Activated CD8-positive, alpha-beta memory T cell treated with anti-CD3 and anti-CD28 coated beads for 48 hours (primary cell): ENCODE data around the gene SNX20.

Experiments used
- DNase-seq, 3 experiments: peaks; one replicate each; pipeline ENCODE4 v3.0.0-alpha.2; 2020; ENCODE audit warnings: low read depth in 2 of 3, low spot score in 2 of 3

The SNX20 gene

GRCh38 chr16:50681021-50681885 is at the start of gene SNX20:
TSS of gene SNX20 (minus strand) at chr16:50681312. CDS start at chr16:50677526, 3,786 bp downstream.
- no peak for DNase-seq

- DNase-seq: no peak
Measured at GRCh38 chr16:50724306-50724705, 43.2 kb upstream of the SNX20 start.

- no peak for DNase-seq
Measured at GRCh38 chr16:50722960-50723359, 41.8 kb upstream of the SNX20 start.

GRCh38 chr16:50722405-50722737 is 41.3 kb upstream of the SNX20 start:
- DNase-seq: no peak

- DNase-seq: no peak
Measured at GRCh38 chr16:50721549-50722404, 40.7 kb upstream of the SNX20 start.

GRCh38 chr16:50719401-50720337 is 38.6 kb upstream of the SNX20 start:
- DNase-seq: no peak

GRCh38 chr16:50718761-50719400 is 37.8 kb upstream of the SNX20 start:
- DNase-seq: no peak

GRCh38 chr16:50718061-50718760 is 37.1 kb upstream of the SNX20 start:
- DNase-seq: no peak

- no peak for DNase-seq
Measured at GRCh38 chr16:50717494-50717893, 36.4 kb upstream of the SNX20 start.

GRCh38 chr16:50717091-50717490 is 36.0 kb upstream of the SNX20 start:
- no peak for DNase-seq

GRCh38 chr16:50712956-50713355 is 31.8 kb upstream of the SNX20 start:
- DNase-seq: no peak

- DNase-seq: no peak
Measured at GRCh38 chr16:50712560-50712898, 31.4 kb upstream of the SNX20 start.

GRCh38 chr16:50711862-50712559 is 30.9 kb upstream of the SNX20 start:
- DNase-seq: no peak

- no peak for DNase-seq
Measured at GRCh38 chr16:50711040-50711439, 29.9 kb upstream of the SNX20 start.

GRCh38 chr16:50709980-50710379 is 28.9 kb upstream of the SNX20 start:
- no peak for DNase-seq

GRCh38 chr16:50709061-50709684 is 28.1 kb upstream of the SNX20 start:
- no peak for DNase-seq

- DNase-seq: no peak
Measured at GRCh38 chr16:50708373-50709060, 27.4 kb upstream of the SNX20 start.

- no peak for DNase-seq
Measured at GRCh38 chr16:50706250-50706649, 25.1 kb upstream of the SNX20 start.
